HG03280 (cell line): ENCODE data around the gene IFTAP.
"Not testable (repeated sequence)": the region's sequence is repeated elsewhere in the genome, so short reads cannot be mapped to it uniquely, and the experiment has no call there.

Experiments used
- ATAC-seq: cut with Tn5 transposase; IDR thresholded peaks from one replicate; pipeline ENCODE4 v1.9.1; 2021; ENCODE audit warnings: mild to moderate bottlenecking, moderate library complexity; ENCODE audit not compliant: unreplicated experiment

Gene IFTAP, protein sequence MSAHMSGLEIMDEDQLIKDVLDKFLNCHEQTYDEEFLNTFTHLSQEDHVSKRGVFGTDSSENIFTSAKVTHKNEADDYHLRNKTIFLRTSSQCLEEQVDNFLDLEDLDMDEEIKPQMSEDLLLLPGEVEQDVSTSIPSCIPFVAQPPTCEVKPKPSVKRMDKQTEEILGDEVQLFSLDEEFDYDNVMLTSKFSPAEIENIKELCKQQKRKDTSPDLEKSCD

DNA sequence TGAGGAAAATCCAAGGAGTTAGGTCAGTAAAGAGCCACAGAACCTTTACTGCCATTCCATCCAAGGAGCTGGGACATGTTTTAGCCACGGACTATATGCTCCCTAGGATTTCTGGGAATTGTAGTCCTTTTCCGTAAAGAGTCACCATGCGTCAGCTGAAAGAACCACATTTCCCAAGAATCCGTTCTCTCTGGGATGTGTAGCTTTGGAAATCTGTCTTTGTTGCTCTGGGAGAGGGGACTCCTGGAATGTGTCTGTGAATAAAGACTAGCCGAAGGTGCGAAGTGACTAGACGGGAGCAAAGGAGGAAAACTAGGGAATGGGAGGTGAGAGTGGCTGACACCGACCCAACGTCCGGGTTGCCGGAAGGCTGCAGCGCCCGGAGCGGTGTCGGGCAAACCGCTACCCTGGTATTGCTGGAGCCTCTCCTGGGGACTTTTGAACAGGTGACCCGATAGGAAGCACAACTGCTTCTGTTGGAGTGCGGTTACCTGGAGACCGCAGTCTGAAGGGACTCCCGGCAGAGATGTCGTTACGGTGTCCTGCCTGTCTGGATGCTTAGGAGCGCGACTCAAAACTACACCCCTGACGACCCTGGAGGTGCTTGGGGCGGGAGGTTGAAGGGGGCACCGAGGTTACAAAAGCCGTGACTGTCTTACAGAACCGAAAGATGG is at the start of gene IFTAP:
Gene IFTAP (plus strand): TSS at position 187 of the 674 bp plus-strand sequence. CDS start 15,602 bp downstream, outside the sequence.
- ATAC-seq, result peak; percentile 68

DNA sequence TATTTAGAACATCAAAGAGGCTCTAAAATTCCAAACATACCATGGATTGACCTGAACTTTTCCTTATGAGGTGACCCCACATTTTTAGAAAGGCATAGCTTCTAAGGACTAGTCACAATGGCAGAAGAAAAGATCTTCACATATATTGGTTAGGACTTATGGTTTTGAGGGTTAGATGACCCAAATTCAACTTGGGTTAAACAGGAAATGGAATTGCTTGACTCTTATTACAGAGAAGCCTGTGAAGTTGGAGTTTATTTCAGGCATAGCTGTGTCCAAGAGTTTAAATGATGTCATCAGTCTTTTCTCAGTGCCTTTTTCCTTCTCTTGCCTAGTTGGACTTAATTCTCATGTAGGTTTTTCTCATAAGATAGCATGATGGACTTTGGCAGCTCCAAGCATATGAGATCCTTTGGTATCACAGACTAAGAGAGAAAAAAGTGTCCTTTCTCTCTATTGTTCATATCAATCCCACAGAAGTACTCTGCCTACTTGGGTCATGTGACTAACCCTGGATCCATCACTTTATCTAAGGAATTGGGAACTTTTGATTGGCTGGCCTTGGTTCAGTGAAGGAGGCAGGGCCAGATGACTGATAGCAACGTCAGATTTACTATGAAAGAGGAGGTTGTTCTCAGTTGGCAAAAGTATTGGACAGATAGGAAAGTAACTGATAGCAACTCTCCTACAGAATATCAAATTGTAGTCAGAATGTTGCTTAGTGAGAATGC is 43.8 kb upstream of the IFTAP start:
- no peak for ATAC-seq

DNA sequence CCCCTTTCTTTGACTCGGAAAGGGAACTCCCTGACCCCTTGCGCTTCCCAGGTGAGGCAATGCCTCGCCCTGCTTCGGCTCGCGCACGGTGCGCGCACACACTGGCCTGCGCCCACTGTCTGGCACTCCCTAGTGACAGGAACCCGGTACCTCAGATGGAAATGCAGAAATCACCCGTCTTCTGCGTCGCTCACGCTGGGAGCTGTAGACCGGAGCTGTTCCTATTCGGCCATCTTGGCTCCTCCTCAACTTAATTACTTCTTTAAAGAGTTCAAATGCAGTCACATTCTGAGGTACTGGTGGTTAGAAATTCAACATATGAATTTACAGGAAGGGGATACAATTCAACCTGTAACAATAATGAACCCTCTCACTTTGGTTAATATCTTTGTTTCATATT is 36.9 kb upstream of the IFTAP start:
- not testable (repeated sequence) for ATAC-seq

DNA sequence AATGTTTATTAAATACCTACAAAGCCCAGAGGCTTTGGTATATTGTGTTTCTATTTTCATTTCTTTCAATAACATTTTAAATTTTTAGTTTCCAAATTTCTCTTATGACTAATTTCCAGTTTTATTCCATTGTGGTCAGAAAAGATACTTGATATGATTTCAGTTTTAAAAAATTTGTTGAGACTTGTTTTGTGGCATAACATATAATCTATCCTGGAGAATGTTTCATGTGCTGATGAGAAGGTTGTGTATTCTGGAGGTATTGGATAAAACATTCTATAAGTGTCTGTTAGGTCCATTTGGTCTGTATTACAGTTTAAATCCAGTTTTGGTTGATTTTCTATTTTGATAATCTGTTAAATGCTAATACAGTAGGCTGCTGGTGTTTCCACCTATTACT is 36.3 kb upstream of the IFTAP start:
- ATAC-seq, result no peak

DNA sequence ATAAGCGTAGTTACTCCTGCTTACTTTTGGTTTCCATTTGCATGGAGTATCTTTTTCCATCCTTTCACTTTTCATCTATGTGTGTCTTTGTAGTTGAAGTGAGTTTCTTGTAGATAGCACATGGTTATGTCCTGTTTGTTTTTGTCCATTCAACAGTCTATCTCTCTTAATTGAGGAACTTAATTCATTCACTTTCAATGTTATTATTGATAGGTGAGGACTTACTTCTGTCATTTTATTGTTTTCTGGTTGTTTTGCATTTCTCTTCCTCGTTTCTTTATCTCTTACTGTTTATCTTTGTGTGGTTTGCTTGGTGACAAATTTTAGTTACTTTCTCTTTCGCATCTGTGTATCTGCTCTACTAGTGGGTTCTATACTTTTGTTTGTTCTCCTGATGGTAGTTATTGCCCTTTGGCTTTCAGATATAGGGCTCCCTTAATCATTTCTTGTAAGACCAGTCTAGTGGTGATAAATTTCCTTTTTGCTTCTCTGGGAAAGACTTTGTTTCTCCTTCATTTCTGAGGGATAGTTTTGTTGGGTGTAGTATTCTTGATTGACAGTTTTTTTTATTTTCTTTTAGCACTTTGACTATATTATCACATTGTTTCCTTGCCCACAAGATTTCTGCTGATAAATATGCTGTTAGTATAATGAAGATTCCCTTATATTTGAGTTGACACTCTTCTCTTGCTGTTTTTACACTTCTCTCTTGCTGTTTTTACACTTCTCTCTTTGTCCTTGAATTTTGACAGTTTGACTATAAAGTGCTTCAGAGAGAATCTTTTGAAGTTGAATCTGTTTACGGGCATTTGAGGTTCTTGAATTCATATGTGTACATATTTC is 35.5 kb upstream of the IFTAP start:
- ATAC-seq, result peak; percentile 98

DNA sequence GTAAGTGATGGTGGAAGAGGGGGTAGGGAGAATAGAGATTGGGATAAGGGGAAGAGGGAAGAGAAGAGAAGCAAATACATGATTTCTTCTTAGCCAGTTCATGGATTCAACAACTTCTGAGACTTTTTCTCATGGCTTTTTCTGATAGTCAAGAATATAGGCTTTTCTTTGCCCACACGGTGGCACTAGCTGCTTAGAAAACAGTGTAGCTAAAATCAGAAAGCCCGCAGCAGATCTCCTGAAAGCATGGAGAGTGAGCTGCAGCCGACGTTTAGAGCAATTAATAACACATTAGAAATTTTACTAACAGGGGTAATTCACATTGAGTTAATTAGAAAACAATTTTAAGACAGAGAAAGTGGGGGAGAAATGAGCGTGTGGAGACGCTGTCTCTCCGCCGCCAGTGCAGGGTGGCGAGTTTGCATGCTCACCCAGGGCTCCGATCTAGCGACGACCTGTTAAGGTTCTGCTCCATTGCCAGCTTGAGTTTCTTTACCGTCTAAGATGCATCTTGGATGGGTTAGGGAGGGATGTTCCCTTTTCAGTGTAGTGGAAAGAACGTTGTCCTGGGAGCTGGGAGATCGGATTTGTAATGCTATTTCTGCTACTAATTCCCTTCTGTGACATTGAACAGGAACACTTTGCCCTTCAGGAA is 29.8 kb upstream of the IFTAP start:
- peak; percentile 63 for ATAC-seq

DNA sequence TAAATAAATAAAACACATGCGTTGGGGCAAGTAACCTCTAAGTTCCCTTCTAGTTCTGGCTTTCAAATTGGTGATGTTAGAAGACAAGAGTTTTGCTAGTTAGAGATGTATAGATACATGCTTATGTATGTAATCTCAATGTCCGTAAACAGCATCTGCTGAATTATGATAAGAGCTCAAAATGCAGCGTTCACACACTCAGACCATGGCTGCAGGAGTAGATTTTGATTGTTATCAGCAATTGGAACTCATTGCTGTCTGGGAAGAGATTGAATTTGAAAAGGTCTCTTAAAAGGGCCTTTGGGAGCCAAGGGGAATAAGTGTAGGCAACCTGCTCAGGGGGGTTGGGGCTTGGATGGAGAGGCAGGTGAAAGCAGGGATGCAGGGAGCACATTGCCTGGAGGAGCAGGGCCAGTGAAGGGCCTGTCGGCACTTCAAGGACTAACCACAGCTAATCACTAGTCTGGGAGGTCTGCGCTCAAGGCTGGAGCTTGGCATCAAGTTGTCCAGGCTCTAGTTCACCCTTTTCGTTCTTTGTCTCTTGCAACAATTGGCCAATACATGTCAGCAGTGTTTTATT is 29.2 kb upstream of the IFTAP start:
- ATAC-seq, result no peak

DNA sequence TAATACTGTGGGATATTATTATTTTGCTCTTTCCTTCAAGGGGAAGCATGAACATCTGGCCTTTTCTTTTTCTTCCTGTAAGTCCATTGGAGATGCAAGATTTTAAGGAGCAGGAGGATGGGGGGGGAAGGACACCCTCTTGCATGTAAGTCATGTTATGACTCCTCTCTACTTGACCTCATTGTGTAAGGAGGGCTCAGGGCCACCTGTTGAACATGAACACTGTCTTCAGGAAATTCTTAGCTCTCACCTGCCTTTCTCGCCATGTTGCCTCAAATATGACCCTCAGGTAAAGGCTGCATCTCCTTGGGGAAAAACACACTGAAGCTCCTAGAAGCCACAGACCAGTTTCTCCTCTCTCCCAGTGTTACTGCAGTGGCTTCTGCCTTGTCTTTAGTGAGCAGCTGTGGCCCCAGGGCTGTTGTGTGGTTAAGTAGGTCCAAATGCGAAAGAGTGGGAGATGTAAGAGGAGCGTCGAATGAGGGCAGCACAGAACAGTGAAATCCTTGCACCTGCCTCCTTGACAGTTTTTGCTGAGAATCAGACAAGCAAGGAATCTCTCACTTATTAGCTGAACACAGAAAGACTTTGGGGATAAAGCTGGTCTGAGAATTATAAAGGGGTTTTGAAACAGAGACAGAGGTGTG is 27.8 kb upstream of the IFTAP start:
- ATAC-seq, result no peak

DNA sequence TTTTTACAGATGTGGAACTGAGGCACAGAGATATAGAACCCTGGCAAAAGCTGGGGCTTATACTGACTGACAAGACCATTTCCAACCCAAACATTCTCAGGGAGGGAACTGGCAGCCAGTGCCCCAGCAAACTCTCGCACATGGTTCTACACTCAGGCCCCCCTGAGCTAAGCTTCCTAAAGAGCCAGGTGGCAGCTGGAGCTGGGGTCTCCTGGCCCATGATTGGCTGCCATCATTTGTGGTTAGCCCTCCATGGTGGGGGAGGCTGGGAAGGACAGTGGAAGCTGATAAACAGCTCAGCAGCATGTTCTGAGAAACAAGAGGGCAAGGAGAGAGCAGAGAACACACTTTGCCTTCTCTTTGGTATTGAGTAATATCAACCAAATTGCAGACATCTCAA is 26.6 kb upstream of the IFTAP start, which contains the start of gene RAG1:
Gene RAG1 (plus strand): TSS at position 314 of the 400 bp plus-strand sequence. CDS start 5,298 bp downstream, outside the sequence.
- no peak for ATAC-seq

DNA sequence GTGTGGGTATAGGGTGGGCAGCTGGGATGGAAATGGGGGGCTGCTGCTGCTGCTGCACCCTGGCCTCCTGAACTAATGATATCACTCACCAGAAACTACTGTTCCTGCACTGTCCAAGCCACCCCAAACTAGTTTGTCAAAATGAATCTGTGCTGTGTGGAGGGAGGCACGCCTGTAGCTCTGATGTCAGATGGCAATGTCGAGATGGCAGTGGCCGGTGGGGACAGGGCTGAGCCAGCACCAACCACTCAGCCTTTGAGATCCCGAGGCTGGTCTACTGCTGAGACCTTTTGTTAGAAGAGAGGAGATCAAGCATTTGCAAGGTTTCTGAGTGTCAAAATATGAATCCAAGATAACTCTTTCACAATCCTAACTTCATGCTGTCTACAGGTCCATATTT is 25.2 kb upstream of the IFTAP start:
- no peak for ATAC-seq

DNA sequence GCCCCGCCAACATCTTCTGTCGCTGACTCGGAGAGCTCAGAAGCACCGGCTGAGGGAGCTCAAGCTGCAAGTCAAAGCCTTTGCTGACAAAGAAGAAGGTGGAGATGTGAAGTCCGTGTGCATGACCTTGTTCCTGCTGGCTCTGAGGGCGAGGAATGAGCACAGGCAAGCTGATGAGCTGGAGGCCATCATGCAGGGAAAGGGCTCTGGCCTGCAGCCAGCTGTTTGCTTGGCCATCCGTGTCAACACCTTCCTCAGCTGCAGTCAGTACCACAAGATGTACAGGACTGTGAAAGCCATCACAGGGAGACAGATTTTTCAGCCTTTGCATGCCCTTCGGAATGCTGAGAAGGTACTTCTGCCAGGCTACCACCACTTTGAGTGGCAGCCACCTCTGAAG is 19.8 kb upstream of the IFTAP start:
- ATAC-seq, result no peak

DNA sequence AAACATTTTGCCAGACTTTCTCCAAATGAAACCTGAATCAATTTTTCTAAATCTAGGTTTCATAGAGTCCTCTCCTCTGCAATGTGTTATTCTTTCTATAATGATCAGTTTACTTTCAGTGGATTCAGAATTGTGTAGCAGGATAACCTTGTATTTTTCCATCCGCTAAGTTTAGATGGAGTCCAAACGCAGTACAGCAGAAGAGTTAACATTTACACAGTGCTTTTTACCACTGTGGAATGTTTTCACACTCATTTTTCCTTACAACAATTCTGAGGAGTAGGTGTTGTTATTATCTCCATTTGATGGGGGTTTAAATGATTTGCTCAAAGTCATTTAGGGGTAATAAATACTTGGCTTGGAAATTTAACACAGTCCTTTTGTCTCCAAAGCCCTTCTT is 16.9 kb upstream of the IFTAP start:
- no peak for ATAC-seq

DNA sequence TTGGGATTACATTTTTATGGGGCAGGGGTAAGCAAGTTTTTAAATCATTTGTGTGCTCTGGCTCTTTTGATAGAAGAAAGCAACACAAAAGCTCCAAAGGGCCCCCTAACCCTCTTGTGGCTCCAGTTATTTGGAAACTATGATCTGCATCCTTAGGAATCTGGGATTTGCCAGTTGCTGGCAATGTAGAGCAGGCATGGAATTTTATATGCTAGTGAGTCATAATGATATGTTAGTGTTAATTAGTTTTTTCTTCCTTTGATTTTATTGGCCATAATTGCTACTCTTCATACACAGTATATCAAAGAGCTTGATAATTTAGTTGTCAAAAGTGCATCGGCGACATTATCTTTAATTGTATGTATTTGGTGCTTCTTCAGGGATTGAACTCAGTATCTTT is 16.4 kb upstream of the IFTAP start:
- ATAC-seq, result no peak

DNA sequence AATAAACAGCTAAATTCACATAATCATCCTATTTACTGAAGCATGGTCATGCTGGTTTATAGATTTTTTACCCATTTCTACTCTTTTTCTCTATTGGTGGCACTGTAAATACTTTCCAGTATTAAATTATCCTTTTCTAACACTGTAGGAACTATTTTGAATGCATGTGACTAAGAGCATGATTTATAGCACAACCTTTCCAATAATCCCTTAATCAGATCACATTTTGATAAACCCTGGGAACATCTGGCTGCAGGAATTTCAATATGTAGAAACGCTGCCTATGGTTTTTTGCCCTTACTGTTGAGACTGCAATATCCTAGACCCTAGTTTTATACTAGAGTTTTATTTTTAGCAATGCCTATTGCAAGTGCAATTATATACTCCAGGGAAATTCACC is 15.8 kb upstream of the IFTAP start:
- no peak for ATAC-seq

DNA sequence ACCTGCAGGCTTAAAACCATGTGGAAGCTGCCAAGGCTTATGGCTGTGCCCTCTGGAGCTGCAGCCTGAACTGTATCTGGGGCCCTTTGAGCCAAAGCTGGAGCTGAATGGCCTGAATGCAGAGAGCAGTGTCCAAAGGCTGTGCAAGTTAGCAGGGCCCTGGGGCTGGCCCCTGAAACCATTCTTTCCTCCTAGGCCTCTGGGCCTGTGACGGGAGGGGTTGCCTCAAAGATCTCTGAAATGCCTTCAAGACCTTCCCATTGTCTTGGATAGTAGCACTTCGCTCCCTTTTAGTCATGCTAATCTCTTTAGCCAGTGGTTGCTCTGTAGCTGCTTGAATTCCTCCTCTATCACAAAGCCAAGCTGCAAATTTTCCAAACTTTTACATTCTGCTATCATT is 12.8 kb upstream of the IFTAP start:
- no peak for ATAC-seq

DNA sequence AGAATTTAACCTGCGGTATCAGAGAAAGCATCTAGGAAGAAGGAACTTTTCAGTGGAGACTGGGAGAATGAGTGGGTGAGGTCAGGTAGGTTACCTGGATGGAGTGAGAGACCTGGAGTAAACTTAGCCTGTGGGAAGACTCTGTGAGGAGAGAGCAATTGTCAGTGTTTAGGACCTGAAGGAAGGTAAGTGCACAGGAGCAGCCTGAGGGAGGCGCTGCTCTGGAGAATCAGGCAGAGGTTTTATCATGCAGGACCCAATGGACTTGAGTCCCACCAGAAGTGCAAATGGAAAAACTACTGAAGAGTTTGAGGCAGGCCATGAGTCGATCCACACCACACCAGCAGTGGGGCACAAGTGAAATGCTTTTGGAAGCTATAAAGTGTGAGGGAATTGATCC is 10.6 kb upstream of the IFTAP start:
- ATAC-seq, result no peak

DNA sequence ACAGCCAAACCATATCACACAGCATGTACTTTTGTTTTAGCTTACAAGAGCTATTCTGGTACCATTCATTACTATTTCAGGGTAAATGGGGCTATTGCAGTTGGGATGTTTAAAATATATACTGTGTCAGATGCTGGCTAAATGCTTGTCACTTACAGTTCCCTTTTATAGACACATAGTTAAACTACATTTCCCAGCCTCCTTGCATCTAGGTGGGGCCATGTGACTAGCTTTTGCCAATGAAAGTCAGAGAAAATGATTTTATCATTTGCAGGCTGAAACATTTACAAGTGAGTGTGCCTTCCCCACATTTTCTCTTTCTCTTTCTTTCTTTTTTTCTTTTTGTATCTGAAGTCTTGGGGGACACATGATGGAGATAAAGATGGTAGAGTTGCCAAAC is 7.8 kb upstream of the IFTAP start:
- no peak for ATAC-seq

DNA sequence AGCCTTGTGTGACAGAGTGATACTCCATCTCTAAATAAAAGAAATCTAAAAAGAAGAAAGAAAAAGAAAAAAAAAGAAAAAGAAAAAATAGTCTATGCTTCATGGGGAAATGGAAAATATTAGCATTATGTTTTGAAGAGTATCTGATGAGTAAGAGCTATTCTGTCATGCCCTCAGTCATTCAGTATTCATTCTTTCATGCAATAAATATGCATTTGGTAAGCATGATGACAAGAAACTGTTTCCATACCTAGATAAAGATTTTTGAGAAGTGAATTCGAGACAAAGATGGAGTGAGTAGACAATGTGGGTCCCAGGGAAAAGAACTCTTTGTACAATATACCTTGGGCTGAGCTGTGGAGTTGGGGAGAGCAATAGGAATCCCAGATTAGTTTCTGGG is 6.2 kb upstream of the IFTAP start:
- ATAC-seq, result no peak

DNA sequence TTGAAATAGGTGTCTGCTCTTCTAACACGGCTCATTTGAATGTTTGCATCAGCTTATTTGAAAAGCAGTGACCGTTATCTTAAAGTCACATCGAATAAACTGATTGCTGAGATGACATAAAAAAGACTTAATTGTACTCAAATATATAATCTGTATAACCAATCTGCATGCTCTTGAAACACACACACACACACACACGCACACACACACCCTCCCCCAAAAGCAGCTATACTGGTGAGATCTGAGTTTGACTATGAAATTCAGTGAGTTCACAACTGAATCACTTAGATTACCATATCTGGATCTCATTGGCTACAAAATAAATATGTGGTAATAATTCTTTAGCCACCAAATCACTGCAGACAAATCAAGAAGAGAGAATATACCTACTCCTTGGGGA is 3.8 kb upstream of the IFTAP start:
- no peak for ATAC-seq

DNA sequence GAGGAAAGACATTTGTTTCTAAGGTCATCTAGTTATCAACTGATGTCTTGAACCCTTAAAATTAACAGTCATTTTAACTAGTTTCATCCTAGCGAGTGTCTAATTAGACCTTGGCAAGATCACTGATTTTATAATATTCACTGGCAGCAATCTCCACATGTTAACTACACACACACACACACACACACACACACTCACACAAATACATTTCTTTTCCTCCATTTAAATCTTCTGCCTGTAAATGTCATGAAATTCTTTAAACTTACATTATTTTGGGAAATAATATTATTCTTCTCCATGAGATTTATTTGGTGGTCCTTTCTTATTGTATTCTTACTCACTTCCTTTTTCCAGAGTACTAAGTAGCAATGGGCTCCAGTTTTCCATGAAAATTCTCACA is 2.9 kb upstream of the IFTAP start:
- ATAC-seq, result no peak
